IPS DF 19.7 (cell line): ENCODE data around the gene TAF12.
"Not testable (repeated sequence)": the region's sequence is repeated elsewhere in the genome, so short reads cannot be mapped to it uniquely, and the experiment has no call there.

ENCODE experiments used
- DNase-seq: peaks from one replicate; pipeline ENCODE4 v3.0.0-alpha.2; 2013; ENCODE audit warnings: low read depth, low spot score

Gene TAF12

DNA sequence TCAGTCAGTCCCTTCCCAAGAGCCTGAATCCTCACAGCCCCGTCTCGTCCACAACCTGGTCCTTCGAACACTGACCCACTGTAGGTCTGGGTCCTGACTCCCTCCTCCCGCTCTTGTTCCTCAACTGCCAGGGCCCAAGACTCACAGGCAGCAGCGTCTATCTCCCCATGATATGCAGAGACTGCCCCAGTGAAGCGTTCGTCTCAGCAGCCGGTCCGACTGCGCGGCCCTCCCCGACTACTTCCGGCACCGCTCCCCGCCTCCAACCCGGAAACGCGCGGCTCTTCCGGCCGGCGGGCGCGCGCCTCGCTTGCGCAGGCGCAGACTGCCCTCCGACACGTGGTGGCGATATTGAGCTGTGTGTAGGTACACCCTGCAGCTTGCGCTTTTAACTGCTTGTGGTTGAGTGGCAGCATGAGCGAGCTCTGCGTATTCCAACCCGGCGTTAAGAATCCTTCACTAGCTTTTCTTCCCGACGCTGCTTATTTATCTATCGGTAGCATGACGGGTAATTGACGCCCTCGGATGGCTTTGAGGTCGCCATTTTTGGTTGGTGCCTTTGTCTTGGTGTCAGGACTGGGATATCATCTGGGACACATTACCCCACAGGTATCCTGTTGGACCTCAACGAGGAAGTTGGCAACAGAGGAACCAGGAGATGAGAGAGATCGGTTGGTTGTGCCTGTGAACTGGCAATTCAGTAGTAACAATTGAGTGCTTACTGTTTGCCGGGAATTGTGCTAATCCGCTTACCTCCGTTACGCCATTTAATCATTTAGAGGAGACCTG lies at the start of gene TAF12:
TSS of gene TAF12 (minus strand) at position 221 of the 789 bp plus-strand sequence. CDS start 20,986 bp downstream, outside the sequence.
- DNase-seq = peak; percentile 82

- not testable (repeated sequence) for DNase-seq
Observed at GRCh38 chr1:28691627-28692026, 48.8 kb upstream of the TAF12 start.

DNA sequence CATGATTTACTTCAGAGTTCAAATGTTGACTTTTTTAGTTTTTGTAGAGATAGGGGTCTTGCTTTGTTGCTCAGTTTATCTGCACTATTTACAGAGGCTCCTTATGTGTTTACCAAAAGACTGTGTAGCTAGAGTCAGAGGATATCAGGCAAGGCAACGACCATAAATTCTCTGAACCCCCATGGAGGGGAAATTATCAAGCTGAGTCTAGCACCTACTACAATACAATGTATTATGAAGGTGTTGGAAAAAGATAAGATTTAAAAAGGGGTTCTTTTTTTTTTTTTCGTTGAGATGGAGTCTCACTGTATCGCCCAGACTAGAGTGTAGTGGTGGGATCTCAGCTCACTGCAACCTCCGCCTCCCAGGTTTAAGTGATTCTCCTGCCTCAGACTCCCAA lies 42.1 kb upstream of the TAF12 start:
- no peak for DNase-seq

GRCh38 chr1:28682840-28683239 lies 40.0 kb upstream of the TAF12 start:
- DNase-seq = no peak

GRCh38 chr1:28680151-28680550 lies 37.3 kb upstream of the TAF12 start:
- no peak for DNase-seq

DNA sequence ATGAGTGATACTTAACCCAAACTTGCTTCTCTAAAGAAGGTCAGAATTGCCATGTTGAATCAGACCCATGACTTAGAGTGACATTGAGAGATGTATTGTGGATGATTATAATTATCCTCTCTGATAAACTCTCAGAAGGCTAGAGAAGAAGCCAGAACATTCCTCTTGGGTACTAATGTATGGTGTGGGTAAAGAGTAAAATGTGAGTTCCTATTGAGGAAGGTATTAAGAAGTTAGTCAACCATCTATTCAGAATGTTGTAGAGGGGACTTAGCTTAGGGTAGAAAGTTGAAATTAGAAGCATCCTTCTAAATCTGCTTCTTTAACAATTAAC lies 33.0 kb upstream of the TAF12 start:
- no peak for DNase-seq

GRCh38 chr1:28672971-28673370 lies 30.1 kb upstream of the TAF12 start:
- not testable (repeated sequence) for DNase-seq

DNA sequence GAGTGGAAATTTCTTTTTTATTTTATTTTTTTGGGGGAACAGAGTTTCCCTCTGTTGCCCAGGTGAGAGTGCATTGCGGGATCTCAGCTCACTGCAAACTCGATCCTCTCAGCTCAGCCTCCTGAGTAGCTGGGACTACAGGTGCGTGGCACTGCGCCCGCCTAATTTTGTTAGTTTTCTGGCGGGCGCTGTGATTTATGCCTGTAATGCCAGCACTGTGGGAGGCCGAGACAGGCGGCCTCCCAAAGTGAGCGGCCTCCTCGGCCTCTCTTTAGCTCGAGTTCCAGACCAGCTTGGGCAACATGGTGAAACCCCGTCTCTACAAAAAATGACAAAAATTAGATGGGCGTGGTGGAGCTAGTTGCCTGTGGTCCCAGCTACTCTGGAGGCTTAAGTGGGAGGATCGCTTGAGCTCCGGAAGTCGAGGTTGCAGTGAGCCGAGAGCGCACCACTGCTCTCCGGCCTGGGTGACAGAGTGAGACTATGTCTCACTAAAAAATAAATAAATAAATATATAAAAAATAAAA lies 28.4 kb upstream of the TAF12 start:
- no peak for DNase-seq

- DNase-seq = no peak
Observed at GRCh38 chr1:28668956-28669723, 26.3 kb upstream of the TAF12 start.

DNA sequence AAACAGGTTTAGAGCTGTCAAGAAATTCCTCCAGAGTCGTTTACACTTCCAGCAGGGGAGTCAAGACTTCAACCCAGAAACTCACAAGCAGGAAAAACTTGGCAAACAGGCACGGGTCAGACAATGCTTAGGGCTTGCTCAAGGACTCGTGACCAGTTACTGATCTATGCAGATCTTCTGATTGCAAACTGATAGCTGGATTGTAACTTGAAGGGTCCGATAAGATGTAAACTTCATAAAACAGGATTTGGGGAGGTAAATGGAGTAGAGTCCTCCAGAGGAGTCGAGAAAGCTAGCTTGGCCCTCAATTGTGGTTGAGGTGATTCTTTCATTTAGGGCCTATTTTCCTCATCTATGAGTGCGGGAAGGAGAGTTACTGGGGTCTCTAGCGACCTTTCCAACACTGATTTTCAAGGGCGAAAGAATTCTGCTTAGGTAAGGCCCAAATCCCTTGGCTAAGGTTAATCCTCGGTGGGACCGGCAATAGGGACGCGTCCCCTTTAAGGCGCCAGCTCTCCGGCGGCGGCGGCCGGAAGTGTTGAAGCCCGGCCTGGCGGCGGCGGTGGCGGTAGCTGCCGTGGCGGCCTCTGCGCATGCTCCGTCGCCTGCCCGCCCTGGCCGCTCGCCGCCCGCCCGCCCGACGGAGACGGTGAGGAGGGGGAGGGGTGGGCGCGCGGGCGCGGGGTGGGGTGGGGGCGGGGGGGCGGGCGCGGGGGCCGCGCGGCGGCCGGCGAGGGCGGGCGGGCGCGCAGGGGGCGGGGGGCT lies 25.5 kb upstream of the TAF12 start, which contains the start of gene GMEB1:
TSS of gene GMEB1 (plus strand) at position 594 of the 765 bp plus-strand sequence. CDS start 14,829 bp downstream, outside the sequence.
- no peak for DNase-seq

DNA sequence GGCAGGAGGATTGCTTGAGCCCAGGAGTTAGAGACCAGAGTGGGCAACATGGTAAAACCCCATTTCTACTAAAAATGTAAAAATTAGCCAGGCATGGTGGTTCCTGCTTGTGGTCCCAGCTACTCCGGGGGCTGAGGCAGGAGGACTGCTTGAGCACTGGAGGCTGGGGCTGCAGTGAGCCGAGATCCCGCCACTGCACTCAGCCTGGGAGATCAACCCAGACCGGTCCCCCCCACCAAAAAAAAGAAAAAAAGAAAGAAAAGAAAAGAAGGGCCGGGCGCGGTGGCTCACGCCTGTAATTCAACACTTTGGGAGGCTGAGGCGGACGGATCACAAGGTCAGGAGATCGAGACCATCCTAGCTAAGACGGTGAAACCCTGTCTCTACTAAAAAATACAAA lies 23.9 kb upstream of the TAF12 start:
- no peak for DNase-seq

- DNase-seq = no peak
Observed at GRCh38 chr1:28663871-28664470, 21.1 kb upstream of the TAF12 start.

DNA sequence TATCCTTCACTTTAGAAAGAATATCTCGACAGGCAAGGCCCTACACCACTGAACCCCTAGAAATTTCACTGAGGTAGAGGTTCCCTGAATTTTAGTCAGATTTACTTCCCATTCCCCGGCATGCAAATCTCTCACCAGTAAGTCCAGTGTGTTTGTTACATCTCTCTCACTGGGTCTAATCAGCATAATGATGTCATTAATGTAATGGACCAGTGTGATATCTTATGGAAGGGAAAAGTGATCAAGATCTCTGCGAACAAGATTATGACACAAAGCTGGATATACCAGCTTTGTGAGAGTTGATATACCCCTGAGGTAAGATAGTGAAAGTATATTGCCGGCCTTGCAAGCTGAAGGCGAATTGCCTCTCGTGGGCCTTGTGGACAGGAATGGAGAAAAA lies 13.5 kb upstream of the TAF12 start:
- no peak for DNase-seq

DNA sequence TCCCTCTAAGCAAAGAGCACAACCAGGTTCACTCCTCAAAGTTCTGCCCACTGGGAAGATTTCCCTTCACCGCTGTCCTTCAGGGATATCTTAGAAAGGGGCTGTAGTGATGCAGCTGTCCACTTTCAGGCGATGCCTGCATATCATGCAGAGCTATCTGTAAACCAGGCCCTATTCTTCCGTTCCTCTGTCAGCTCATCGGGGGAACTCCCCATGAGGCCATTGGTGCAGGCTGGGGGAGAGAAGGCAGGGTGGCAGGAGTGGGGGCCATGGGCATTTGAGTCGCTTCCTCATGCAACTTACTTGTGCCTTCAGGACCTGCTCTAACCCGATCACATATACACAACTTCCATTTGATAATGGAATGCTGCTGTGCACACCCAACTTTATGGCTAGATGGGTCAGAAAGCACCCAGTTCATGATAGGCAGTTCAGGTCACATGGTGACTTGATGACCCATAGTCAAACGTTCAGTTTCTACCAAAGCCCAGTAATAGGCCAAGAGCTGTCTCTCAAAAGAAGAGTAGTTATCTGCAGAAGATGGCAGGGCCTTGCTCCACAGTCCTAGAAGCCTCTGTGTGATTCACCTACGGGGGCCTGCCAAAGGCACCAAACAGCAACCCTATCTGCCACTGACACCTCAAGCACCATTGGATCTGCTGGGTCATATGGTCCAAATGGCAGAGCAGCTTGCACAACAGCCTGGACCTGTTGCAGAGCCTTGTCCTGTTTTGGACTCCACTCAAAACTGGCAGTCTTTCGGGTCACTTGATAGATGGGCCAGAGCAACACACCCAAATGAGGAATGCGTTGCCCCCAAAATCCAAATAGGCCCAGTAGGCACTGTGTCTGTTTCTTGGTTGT lies 12.8 kb upstream of the TAF12 start:
- not testable (repeated sequence) for DNase-seq

- not testable (repeated sequence) for DNase-seq
Observed at GRCh38 chr1:28653870-28654269, 11.0 kb upstream of the TAF12 start.

- not testable (repeated sequence) for DNase-seq
Observed at GRCh38 chr1:28653063-28653462, 10.2 kb upstream of the TAF12 start.

GRCh38 chr1:28648474-28649198 lies 5.8 kb upstream of the TAF12 start, which contains the start of gene RNU11:
Gene RNU11 (plus strand): TSS chr1:28648600.
- peak; percentile 93 for DNase-seq

DNA sequence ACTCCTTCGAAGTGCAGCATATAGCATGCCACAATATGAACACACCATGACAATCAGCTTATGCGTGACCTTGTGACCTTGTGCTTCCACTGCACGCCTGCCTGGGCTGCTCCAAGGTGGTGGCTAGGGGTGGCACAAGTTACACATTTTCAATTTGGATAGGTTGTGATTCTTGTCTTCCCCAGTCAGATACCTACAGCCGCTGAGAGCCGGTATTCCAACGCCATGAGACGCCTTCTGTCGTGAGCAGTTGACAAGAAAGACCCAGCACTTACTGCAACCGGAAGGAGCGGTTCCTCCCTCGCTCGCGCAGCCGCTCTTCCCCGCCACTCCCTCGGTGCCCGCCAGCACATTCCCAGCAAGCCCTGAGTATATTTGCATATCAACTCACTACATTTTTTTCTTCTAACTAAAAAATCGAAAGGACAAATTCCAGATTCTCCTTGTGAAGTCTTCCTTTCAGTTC lies 5.2 kb upstream of the TAF12 start:
- no peak for DNase-seq

DNA sequence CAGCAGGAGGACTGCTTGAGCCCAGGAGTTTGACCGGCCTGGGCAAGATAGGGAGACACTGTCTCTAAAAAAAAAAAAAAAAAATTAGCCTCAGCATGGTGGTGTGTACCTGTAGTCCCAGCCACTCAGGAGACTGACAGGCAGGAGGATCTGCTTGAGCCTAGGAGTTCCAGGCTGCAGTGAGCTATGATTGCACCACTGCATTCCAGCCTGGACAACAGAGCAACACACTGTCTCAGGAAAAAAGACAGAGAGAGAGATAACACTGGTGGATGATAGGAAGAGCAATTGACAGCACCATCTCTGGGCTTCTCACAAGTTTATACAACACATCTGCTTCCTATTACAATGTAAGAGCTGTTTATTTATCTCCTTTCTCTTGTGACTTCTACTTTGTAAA lies 3.2 kb upstream of the TAF12 start:
- DNase-seq = no peak

GRCh38 chr1:28645406-28645805 lies 2.5 kb upstream of the TAF12 start:
- DNase-seq = not testable (repeated sequence)
